GM19372 (cell line): Measurements from ENCODE around the gene DNAH10.

Experiments used
- ATAC-seq: cut with Tn5 transposase; IDR thresholded peaks from one replicate; pipeline ENCODE4 v1.9.1; 2021; ENCODE audit warnings: mild to moderate bottlenecking, low read depth, moderate library complexity; ENCODE audit not compliant: unreplicated experiment

DNAH10 gene

GRCh38 chr12:123924539-123924938, 162.4 kb downstream of the DNAH10 start:
- no peak for ATAC-seq

GRCh38 chr12:123928274-123928865, 166.3 kb downstream of the DNAH10 start:
- no peak for ATAC-seq

GRCh38 chr12:123928897-123929296, 166.8 kb downstream of the DNAH10 start:
- ATAC-seq = no peak

DNA sequence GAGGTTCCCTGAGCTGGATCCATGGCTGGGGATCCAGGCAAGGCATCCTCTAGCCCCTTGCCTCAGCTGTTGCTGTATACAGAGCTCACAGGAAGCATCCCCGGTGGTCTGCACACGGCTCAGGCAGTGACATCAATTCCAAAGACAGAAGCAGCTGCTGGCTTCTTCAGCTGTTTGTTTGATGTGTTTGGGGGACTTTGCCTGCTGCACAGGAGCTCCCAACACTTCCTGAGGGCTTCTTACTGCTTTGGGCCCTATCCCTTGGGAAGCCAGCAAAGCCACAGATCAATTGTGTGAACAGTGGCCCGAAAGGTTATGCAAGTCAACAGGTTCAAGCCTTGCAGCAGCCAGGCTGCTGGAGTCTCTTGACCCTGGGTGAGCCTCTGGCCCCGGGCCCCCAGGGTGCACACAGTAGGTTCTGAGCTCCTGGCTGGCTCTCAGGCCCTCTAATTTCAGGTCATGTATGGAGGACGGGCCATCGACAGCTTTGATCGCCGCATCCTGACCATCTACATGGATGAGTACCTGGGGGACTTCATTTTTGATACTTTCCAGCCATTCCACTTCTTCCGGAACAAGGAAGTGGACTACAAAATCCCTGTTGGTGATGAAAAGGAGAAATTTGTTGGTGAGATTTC, 168.0 kb downstream of the DNAH10 start:
- ATAC-seq = no peak

DNA sequence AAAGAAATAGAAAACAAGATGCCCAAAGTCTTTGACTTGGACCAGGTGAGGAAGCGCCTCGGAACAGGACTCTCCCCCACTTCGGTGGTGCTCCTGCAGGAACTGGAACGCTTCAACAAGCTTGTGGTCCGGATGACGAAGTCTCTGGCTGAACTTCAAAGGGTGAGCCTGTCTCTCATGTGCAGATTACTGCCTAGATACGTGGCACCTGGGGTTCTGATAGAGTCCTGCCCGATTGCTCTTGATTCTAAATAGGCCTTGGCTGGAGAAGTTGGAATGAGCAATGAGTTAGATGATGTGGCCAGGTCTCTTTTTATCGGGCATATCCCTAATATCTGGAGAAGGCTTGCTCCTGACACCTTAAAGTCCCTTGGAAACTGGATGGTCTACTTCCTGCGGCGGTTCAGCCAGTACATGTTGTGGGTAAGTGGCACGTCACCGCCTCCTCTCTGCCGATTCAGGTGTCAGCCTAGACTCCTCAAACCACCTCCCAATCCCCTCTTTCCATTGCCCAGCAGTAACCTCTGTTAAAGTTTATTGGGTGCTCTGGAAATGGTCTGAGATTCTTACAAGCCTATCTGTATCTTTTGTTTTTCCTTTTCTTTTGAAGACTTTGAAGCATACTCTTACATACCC, 169.7 kb downstream of the DNAH10 start:
- no peak for ATAC-seq

GRCh38 chr12:123933214-123933613, 171.1 kb downstream of the DNAH10 start:
- ATAC-seq = no peak

GRCh38 chr12:123934016-123934620, 172.0 kb downstream of the DNAH10 start:
- no peak for ATAC-seq

- no peak for ATAC-seq
Observed at GRCh38 chr12:123934829-123935228, 172.7 kb downstream of the DNAH10 start.

DNA sequence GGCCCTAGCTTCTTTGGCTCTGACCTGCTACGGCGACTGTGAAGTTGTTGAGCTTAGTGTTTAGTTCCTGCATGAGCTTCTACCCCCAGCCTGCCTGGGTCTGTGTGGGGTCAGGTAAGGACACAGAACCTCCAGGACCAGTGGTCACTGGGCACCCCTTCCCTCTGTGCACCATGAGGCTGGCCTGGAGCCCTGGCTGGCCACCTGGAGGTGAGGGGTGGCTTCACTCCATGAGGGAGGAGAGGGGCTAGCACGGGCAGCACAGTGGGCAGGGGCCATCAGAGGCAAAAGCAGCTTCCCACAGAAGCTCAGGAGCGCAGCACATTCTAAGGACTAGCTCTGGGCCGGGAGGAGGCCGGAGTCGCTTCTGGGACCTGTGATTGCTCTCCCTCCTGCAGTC, 173.9 kb downstream of the DNAH10 start:
- no peak for ATAC-seq

GRCh38 chr12:123936471-123936870, 174.4 kb downstream of the DNAH10 start:
- ATAC-seq = no peak

DNA sequence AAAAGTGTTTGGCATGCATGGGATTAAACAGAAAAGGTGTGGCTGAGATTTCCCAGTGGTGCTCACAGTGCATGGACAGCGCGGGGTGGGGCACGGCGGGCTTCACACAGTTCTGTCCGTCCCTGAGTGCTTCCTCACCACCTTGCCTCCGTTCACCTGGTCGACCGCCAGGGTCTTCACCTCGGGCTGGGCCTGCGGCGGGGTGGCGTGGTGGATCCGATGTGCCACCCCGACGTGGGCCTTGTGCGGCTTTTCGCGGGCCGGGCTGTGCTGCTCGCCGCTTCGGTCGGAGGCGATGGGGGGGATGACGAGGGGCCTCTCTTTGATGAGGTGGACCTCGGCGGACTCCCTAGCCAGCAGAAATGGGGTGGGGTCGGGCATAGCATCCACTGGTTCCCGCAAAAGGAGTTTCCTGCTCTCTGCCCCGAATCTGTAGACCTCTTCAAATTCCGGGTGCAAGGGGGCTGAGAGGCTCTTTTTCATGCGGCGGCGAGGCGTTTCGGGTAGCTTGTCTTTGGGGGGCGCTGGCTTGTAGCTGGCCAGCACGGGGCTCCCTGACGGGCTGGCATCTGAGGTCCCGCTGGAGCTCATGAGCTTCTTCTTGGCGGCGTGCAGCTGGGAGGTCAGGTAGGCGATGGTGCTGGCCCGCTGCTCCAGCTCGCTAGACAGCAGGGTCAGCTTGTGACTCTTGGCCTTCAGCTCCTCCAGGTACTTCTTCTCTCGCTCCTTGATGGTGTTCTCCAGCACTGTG, 175.0 kb downstream of the DNAH10 start:
- ATAC-seq = no peak

DNA sequence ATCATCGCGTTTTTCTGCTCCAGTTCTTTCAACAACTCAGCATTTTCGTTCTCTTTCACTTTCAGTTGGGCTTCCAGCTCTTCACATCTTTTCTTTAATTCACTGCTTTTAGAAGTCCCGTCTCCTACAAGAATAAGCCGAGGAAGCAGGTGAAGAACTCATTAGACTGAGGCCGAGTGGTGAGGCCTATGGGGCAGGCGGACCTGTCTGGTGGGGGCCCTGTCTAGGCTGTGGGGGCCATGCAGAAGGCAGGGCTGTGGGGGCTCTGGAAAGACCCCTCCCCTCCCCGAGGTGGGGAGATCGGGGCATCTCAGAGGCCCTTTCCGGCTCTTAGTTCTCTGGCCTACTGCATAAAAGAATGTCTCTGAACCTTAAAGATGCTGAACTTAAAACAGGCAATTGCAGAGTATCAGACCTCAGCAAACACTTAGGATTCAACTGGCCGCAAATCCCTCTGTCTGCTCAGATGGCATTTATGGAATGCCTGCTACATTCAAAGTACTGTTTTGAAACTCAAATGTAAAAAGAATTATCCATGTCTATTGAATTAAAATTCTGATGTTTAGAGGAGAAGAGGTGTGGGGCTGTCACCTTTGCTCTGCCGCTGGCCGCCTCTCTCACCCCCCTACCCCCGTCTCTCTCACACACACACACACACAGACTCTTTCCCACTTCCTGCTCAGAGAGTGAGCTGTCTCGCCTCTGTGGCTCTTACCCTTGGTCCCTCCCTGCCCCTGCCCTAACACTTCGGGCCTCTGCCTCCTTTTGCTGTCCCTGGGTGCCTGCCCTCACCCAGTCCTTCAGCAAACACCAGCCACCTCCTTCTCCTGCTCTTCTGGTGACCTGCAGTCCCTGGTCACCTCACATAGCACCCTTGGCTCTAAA, 175.8 kb downstream of the DNAH10 start:
- ATAC-seq = no peak

- no peak for ATAC-seq
Observed at GRCh38 chr12:123938679-123939480, 176.8 kb downstream of the DNAH10 start.

GRCh38 chr12:123939716-123940626, 177.9 kb downstream of the DNAH10 start:
- ATAC-seq = no peak

GRCh38 chr12:123940627-123940966, 178.5 kb downstream of the DNAH10 start:
- no peak for ATAC-seq

DNA sequence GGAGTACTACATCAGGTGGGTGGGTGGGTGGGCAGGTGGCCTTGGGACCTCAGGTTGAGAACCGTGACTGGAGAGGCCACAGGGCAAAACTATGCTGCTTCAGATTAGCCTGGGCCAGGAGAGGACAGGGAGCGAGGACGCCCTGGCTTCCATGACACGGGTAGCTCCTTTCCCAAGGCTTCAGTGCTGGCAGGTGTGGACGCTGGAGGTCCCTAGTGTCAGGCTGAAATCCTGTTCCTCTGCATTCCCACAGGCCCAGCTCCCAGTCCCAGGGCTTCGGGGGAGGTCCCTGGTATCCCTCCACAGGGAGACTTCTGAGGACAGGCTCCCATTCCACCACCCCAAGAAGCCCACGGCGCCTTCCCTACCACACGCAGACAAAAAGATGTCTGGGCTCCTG, 178.9 kb downstream of the DNAH10 start:
- no peak for ATAC-seq

DNA sequence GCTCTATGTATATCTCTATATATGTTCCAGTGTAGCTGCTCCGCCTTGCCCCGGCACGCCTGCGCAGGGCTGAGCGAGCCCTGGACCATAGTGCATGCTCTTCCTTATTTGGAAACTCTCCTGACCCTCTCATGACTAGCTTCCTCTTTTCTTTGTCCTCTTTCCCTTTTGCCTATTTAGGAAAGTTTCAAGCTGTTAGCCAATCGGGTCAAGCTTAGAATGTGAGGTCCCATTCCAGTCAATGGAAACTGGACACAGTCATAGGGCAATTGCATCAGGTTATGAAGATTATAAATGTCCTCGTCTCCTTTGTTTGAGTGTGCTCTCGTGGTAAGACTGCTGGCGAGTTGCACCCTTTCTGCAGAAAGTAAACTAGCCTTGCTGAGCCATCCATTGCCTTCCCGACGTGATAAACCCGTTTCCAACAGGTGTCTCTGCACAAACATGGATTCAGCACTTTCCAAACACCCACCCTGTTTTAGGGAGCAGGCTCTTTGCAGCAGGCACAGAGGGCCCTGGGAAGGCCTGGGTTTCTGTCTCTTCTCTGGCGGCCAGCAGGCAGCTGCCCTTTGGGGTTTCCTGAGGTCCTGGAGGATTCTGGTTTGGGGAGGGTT, 179.6 kb downstream of the DNAH10 start:
- ATAC-seq = no peak

- ATAC-seq = no peak
Observed at GRCh38 chr12:123942238-123942653, 180.1 kb downstream of the DNAH10 start.
